Upper lobe of left lung (tissue), 6 donors: ENCODE data around the gene ADSS1. TPM values are rescaled to one million over a fixed set of nuclear protein-coding genes. Genes with fewer than 3 reads are reported as not detected.

Experiments
- ATAC-seq, 2 donors: fragments of 200-7000 bp; cut with Tn5 transposase; one replicate each; pipeline ENCODE4 v1.9.1; 2022; ENCODE audit warnings: mild to moderate bottlenecking in 2 of 2, moderate library complexity in 2 of 2; ENCODE audit not compliant: low FRiP score in 2 of 2
- DNase-seq, 2 donors: peaks; one replicate each; pipeline ENCODE4 v3.0.0-alpha.2; 2019 to 2020
- H3K27ac ChIP-seq, 4 donors: fragments of 200-600 bp; sonication (generic); one replicate each; pipeline ENCODE4 v1.5.1; 2016 to 2019
- H3K27me3 ChIP-seq, 4 donors: fragments of 200-600 bp; sonication (generic); one replicate each; pipeline ENCODE4 v1.5.1; 2017 to 2019
- H3K36me3 ChIP-seq, 4 donors: fragments of 200-600 bp; sonication (generic); one replicate each; pipeline ENCODE4 v1.5.1; 2016 to 2019
- H3K4me1 ChIP-seq, 4 donors: fragments of 200-600 bp; sonication (generic); one replicate each; pipeline ENCODE4 v1.5.1; 2018 to 2019
- H3K4me3 ChIP-seq, 4 donors: fragments of 200-600 bp; sonication (generic); one replicate each; pipeline ENCODE4 v1.5.1; 2017 to 2019; ENCODE audit warnings: mild to moderate bottlenecking in 2 of 4, moderate library complexity in 1 of 4
- H3K9me3 ChIP-seq, 4 donors: fragments of 200-600 bp; sonication (generic); one replicate each; pipeline ENCODE4 v1.5.1; 2018 to 2019
- CTCF ChIP-seq, 6 experiments: fragments of 450-650 bp in 4 of 6; fragments of 200-600 bp in 2 of 6; sonication (generic) in 2 of 6; IDR thresholded peaks; one replicate each; pipeline ENCODE4 v1.5.1; 2016 to 2019; ENCODE audit warnings: antibody characterized with exemption in 6 of 6
- EP300 ChIP-seq, 4 donors: sonication (generic); formaldehyde crosslinking; IDR thresholded peaks; one replicate each; pipeline ENCODE4 v1.5.1; 2017; ENCODE audit warnings: antibody characterized with exemption in 4 of 4, control low read depth in 2 of 4
- POLR2A ChIP-seq, 4 donors: fragments of 450-650 bp; IDR thresholded peaks; one replicate each; pipeline ENCODE4 v1.5.1; 2016 to 2017; ENCODE audit warnings: antibody characterized with exemption in 4 of 4, mild to moderate bottlenecking in 2 of 4
- POLR2AphosphoS5 ChIP-seq, 2 donors: sonication (generic); formaldehyde crosslinking; IDR thresholded peaks; one replicate each; pipeline ENCODE4 v1.5.1; 2017; ENCODE audit warnings: antibody characterized with exemption in 2 of 2
- WGBS, 2 donors: methylation state at CpG; one replicate each; pipeline ENCODE4 v1.1.5; 2017 to 2018; 5-methylcytosine and 5-hydroxymethylcytosine counted together
- total RNA-seq, 6 donors: library from RNA; depleted of rRNA in 4 of 6; stranded (reverse); fragments of >200 nt in 4 of 6; gene quantifications; one replicate each; pipeline versions ENCODE4 v1.1.0 to v1.2.1, GENCODE V29; 2016 to 2021
- donor health status: DM: no; HTN: no; CAD: no; lungs with moderate emphysema.
- donor health status: DM: no; HTN: yes; CAD: no; lungs with severe emphysema.

ADSS1 gene
- total RNA-seq, 6 donors from 2014 or later, result 4.9 to 34.6 (median 6.2) TPM

GRCh38 chr14:104684449-104684821 lies 39.6 kb upstream of the ADSS1 start:
- Histone ChIP-seq H3K4me3 (no peak overlapping the region), H3K9me3 (no peaks in the 10 kb centered on the region), H3K36me3 (no peaks in the 10 kb centered on the region), H3K27ac (no peak overlapping the region), H3K27me3 (no peaks in the 10 kb centered on the region), H3K4me1 (peaks cover 53 to 61% (median 56%) of the 10 kb centered on the region in 4 donors)
- no peak for TF ChIP-seq EP300 (IDR thresholded peaks at IDR 0.05)
- TF ChIP-seq POLR2AphosphoS5 (IDR thresholded peaks at IDR 0.05), result no peak
- no peak for DNase-seq
- ATAC-seq, result no peak
- WGBS, 2 donors, result 95% methylated on average over 10 of the region's 10 CpGs

DNA sequence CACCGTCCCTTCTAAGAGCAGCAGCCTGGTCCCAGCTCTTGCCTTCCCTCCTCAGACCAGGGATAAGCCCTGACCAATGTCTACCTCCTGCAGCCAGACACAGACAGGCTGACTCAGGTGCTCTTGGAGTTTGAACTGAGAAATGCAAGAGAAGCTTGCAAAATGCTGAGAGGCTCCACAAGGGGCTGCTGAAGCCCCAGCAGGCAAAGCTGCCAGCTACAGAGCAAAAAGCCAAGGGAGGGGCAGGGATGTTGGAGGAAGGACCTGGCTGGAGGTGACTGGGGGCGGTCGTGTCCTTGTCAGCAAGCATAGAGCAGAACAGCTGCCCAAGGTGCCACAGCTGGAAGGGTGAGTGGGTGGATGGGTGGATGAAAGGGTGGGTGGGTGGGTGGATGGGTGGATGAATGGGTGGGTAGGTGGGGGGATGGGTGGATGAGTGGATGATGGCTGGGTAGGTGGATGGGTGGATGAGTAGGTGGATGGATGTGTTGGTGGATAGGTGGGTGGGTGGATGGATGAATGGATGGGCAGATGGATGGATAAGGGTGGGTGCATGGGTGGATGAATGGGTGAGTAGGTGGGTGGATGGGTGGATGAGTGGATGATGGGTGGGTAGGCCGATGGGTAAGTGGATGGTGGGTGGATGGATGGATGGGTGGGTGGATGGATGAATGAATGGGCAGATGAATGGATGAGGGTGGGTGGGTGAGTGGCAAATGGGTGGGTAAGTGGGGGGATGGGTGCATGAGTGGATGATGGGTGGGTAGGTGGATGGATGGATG lies 38.6 kb upstream of the ADSS1 start:
- H3K4me1 ChIP-seq, result peaks cover 49 to 61% (median 51%) of the 10 kb centered on the region in 4 donors
- no peak overlapping the region for H3K27ac ChIP-seq
- no peaks in the 10 kb centered on the region for H3K27me3 ChIP-seq
- WGBS, 2 donors, result 76 to 79% methylated on average over 4 of the region's 4 CpGs
- DNase-seq, result no peak
- ATAC-seq, result no peak
- H3K36me3 ChIP-seq, result no peaks in the 10 kb centered on the region
- H3K9me3 ChIP-seq, result no peaks in the 10 kb centered on the region
- TF ChIP-seq CTCF (IDR thresholded peaks at IDR 0.05), result no peak
- no peak for TF ChIP-seq POLR2A (IDR thresholded peaks at IDR 0.05)
- TF ChIP-seq POLR2AphosphoS5 (IDR thresholded peaks at IDR 0.05), result no peak
- no peak for TF ChIP-seq EP300 (IDR thresholded peaks at IDR 0.05)
- no peak overlapping the region for H3K4me3 ChIP-seq

DNA sequence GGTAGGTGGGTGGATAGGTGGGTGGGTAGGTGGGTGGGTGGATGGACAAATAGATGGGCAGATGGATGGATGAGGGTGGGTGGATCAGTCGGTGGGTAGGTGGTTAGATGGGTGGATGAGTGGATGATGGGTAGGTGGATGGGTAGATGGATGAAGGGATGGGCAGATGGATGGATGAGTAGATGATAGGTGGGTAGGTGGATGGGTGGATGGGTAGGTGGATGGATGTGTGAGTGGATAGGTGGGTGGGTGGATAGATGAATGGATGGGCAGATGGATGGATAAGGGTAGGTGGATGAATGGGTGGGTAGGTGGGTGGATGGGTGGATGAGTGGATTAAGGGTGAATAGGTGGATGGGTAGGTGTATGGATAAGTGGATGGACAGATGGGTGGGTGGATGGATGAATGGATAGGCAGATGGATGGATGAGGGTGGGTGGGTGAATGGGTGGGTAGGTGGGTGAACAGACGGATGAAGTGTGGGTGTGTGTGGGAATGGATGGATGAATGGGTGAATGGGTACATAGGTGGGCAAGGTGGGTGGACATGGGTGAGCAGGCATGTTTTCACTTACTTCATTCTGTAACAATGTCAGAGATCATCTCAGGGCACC lies 37.9 kb upstream of the ADSS1 start:
- peaks cover 49 to 61% (median 51%) of the 10 kb centered on the region in 4 donors for H3K4me1 ChIP-seq
- peak overlapping the region in 2 of 4 donors; percentile 87 to 88 for H3K27ac ChIP-seq
- TF ChIP-seq EP300 (IDR thresholded peaks at IDR 0.05) (no peak), CTCF (IDR thresholded peaks at IDR 0.05) (no peak), POLR2AphosphoS5 (IDR thresholded peaks at IDR 0.05) (no peak), POLR2A (IDR thresholded peaks at IDR 0.05) (no peak)
- DNase-seq (no peak), ATAC-seq (no peak)
- no peaks in the 10 kb centered on the region for H3K9me3 ChIP-seq
- H3K4me3 ChIP-seq, result no peak overlapping the region
- H3K36me3 ChIP-seq, result no peaks in the 10 kb centered on the region
- WGBS, 2 donors, result 93 to 95% methylated on average over 2 of the region's 2 CpGs
- H3K27me3 ChIP-seq, result no peaks in the 10 kb centered on the region

GRCh38 chr14:104686624-104687517 lies 37.2 kb upstream of the ADSS1 start:
- TF ChIP-seq POLR2A (IDR thresholded peaks at IDR 0.05) (no peak), POLR2AphosphoS5 (IDR thresholded peaks at IDR 0.05) (no peak), CTCF (IDR thresholded peaks at IDR 0.05) (no peak), EP300 (IDR thresholded peaks at IDR 0.05) (no peak)
- Histone ChIP-seq H3K9me3 (no peaks in the 10 kb centered on the region), H3K4me3 (no peak overlapping the region), H3K27me3 (no peaks in the 10 kb centered on the region), H3K4me1 (peaks cover 49 to 61% (median 51%) of the 10 kb centered on the region in 4 donors), H3K36me3 (peaks cover 0 to 7% (median 0%) of the 10 kb centered on the region in 4 donors), H3K27ac (peak overlapping the region; percentile 75 to 89 (median 88))
- WGBS, 2 donors, result 66 to 83% methylated on average over 19 to 20 of the region's 20 CpGs
- ATAC-seq (no peak), DNase-seq (peak in 1 of 2 donors; percentile 55)
